ENCODE measurements around the gene TRMT44.
A peak's percentile ranks its signal among the peaks of the same experiment; 100 is the strongest.

DNA sequence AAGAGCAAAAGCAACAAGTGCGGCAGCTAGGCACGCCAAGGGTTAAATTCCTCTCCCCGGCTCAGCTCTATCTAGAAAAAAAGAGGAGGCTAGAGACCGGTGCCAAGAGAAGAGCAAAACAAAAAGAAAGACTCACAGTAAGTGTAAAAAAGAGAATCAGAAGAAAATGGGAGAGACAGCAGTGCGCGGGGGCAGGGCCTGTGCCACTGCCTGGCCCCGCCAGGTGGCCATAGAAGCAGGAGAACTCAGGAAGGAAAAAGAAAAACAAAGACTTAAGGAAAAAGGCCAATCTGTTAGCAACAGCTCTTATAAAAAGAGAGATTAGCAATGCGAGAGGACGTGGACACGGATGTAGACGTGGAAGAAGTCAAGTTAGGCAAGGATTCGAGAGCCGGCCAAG lies 3.3 kb upstream of the TRMT44 start:
- TF ChIP-seq, protein P1, sequence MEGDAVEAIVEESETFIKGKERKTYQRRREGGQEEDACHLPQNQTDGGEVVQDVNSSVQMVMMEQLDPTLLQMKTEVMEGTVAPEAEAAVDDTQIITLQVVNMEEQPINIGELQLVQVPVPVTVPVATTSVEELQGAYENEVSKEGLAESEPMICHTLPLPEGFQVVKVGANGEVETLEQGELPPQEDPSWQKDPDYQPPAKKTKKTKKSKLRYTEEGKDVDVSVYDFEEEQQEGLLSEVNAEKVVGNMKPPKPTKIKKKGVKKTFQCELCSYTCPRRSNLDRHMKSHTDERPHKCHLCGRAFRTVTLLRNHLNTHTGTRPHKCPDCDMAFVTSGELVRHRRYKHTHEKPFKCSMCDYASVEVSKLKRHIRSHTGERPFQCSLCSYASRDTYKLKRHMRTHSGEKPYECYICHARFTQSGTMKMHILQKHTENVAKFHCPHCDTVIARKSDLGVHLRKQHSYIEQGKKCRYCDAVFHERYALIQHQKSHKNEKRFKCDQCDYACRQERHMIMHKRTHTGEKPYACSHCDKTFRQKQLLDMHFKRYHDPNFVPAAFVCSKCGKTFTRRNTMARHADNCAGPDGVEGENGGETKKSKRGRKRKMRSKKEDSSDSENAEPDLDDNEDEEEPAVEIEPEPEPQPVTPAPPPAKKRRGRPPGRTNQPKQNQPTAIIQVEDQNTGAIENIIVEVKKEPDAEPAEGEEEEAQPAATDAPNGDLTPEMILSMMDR (optimal IDR thresholded peaks at IDR 0.05 in 1 of 3, IDR thresholded peaks at IDR 0.05 in 1 of 3, conservative IDR thresholded peaks at IDR 0.05 in 1 of 3; ENCODE audit: extremely low read depth in 1 of 3, insufficient read depth in 2 of 3, low read length in 3 of 3): peak in 2 of 3 experiments; percentile 21 to 39
- TF ChIP-seq EZH2 (IDR thresholded peaks at IDR 0.05; ENCODE audit: low read length): no peak
